HL-60 (cell line): ENCODE measurements around the gene OR2T29.
"Not testable (repeated sequence)": the region's sequence is repeated elsewhere in the genome, so short reads cannot be mapped to it uniquely, and the experiment has no call there.

ENCODE experiments used
- DNase-seq, 2 experiments: peaks; one replicate each; pipeline ENCODE4 v3.0.0-alpha.2; 2010 to 2020; ENCODE audit warnings: low read depth in 1 of 2, low spot score in 1 of 2
- H3K27ac ChIP-seq: fragments of 250-450 bp; sonication (Bioruptor Pico); replicated peaks from 2 replicates; pipeline ENCODE4 v1.5.1; 2020; ENCODE audit warnings: mild to moderate bottlenecking, moderate library complexity
- H3K27me3 ChIP-seq: fragments of 250-450 bp; sonication (Bioruptor Pico); 2 replicates; pipeline ENCODE4 v1.5.1; 2021; ENCODE audit warnings: mild to moderate bottlenecking, moderate library complexity; ENCODE audit not compliant: insufficient read depth, poor library complexity, severe bottlenecking
- H3K4me3 ChIP-seq: replicated peaks from 2 replicates; pipeline ENCODE4 v1.5.1; 2011; ENCODE audit warnings: mild to moderate bottlenecking, control low read depth, low read length; ENCODE audit not compliant: insufficient read depth
- GABPA ChIP-seq: IDR thresholded peaks from 2 replicates; pipeline ENCODE4 v1.6.1; 2012; ENCODE audit warnings: low read depth
- POLR2AphosphoS5 ChIP-seq: IDR thresholded peaks from 2 replicates; pipeline ENCODE4 v1.6.1; 2012; ENCODE audit warnings: low read depth
- REST ChIP-seq: IDR thresholded peaks from 2 replicates; pipeline ENCODE4 v1.6.1; 2012; ENCODE audit warnings: low read depth; ENCODE audit not compliant: insufficient replicate concordance
- SPI1 ChIP-seq: IDR thresholded peaks from 2 replicates; pipeline ENCODE4 v1.6.1; 2012; ENCODE audit warnings: low read depth, mild to moderate bottlenecking, borderline replicate concordance
- TF ChIP-seq, protein P1 (sequence below): IDR thresholded peaks from one replicate; pipeline ENCODE4 v1.5.1; 2011; ENCODE audit warnings: low read length, control low read depth, inconsistent platforms; ENCODE audit not compliant: insufficient read depth

Gene OR2T29

GRCh38 chr1:248551027-248551426 lies 11.5 kb downstream of the OR2T29 start:
- DNase-seq, H3K4me3 ChIP-seq, H3K27me3 ChIP-seq, H3K27ac ChIP-seq: not testable (repeated sequence)

- H3K27me3 ChIP-seq, DNase-seq, H3K27ac ChIP-seq, H3K4me3 ChIP-seq: not testable (repeated sequence)
Observed at GRCh38 chr1:248547383-248547782, 15.2 kb downstream of the OR2T29 start.

- not testable (repeated sequence) for H3K27ac ChIP-seq, DNase-seq, H3K27me3 ChIP-seq, H3K4me3 ChIP-seq
Observed at GRCh38 chr1:248537449-248537848, 25.1 kb downstream of the OR2T29 start.

DNA sequence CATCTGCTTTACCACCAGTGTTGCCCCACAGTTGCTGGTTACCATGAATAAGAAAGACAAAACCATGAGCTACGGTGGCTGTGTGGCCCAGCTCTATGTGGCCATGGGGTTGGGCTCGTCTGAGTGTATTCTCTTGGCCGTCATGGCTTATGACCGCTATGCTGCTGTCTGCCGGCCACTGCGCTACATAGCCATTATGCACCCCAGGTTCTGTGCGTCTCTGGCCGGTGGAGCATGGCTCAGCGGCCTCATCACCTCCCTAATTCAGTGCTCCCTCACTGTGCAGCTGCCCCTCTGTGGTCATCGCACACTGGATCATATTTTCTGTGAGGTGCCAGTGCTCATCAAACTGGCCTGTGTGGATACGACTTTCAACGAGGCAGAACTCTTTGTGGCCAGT lies 40.7 kb downstream of the OR2T29 start:
- H3K27me3 ChIP-seq, result no peaks in the 10 kb centered on the region
- H3K27ac ChIP-seq, result no peak overlapping the region
- DNase-seq, result no peak
- no peak overlapping the region for H3K4me3 ChIP-seq
- TF ChIP-seq POLR2AphosphoS5 (no peak), GABPA (no peak), REST (no peak), SPI1 (no peak)
- TF ChIP-seq, protein P1, sequence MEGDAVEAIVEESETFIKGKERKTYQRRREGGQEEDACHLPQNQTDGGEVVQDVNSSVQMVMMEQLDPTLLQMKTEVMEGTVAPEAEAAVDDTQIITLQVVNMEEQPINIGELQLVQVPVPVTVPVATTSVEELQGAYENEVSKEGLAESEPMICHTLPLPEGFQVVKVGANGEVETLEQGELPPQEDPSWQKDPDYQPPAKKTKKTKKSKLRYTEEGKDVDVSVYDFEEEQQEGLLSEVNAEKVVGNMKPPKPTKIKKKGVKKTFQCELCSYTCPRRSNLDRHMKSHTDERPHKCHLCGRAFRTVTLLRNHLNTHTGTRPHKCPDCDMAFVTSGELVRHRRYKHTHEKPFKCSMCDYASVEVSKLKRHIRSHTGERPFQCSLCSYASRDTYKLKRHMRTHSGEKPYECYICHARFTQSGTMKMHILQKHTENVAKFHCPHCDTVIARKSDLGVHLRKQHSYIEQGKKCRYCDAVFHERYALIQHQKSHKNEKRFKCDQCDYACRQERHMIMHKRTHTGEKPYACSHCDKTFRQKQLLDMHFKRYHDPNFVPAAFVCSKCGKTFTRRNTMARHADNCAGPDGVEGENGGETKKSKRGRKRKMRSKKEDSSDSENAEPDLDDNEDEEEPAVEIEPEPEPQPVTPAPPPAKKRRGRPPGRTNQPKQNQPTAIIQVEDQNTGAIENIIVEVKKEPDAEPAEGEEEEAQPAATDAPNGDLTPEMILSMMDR, result no peak

- not testable (repeated sequence) for H3K27me3 ChIP-seq, DNase-seq, H3K4me3 ChIP-seq
Observed at GRCh38 chr1:248510217-248510616, 52.4 kb downstream of the OR2T29 start.

DNA sequence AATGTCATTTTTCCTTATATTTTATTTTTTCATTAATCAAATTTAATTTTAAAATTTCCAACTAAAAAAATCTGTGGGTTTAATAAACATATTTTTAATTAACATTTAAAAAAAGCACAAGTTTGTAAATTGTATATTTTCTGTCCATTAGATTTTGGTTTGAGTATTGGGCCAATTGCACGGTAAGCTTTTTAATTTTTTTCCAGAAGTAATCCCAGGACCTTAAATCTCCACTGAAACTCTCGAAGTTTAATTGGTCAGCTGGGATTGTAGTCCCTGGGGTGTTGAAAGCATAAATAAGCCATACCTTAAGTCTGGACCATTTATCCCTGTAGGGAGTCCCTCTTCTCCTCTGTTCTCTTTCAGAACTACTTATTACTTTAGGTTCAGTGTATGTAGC lies 54.8 kb downstream of the OR2T29 start, which contains the start of gene OR2G6:
OR2G6 (plus strand) TSS at position 301 of the 400 bp plus-strand sequence. CDS start 13,574 bp downstream, outside the sequence.
- DNase-seq, H3K27ac ChIP-seq, H3K4me3 ChIP-seq, H3K27me3 ChIP-seq: not testable (repeated sequence)

More at GRCh38 chr1:248510217-248510616, 52.4 kb downstream of the OR2T29 start:
- not testable (repeated sequence) for H3K27ac ChIP-seq
